NCI-H446 (cell line): ENCODE results near the gene EPB41L4B.

ENCODE experiments used
- DNase-seq, 2 experiments: peaks; one replicate each; lab custom pipeline; 2025; lab: John Stamatoyannopoulos, UW

Gene EPB41L4B

GRCh38 chr9:109269839-109270238 is 51.0 kb downstream of the EPB41L4B start:
- DNase-seq, result no peak

DNA sequence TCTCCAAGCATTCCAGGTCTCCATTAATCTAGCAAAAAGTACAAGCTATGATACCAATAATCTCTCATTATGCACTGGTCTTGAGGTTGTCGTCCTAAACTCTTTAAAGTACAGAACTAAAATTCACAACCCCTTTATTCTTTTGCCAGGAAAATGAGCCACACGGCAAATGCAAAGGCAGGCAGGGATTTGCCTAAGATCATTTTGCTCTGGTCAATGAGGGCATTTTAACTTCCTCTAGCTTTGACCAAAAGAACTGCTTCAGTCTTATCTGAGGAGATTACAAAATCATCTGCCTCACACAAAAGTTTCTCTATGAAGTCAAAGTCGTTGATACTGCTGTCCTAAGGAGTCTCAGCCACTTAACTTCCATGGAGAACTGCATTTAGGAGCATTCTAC is 51.8 kb downstream of the EPB41L4B start:
- no peak for DNase-seq

GRCh38 chr9:109267555-109267954 is 53.3 kb downstream of the EPB41L4B start:
- no peak for DNase-seq

DNA sequence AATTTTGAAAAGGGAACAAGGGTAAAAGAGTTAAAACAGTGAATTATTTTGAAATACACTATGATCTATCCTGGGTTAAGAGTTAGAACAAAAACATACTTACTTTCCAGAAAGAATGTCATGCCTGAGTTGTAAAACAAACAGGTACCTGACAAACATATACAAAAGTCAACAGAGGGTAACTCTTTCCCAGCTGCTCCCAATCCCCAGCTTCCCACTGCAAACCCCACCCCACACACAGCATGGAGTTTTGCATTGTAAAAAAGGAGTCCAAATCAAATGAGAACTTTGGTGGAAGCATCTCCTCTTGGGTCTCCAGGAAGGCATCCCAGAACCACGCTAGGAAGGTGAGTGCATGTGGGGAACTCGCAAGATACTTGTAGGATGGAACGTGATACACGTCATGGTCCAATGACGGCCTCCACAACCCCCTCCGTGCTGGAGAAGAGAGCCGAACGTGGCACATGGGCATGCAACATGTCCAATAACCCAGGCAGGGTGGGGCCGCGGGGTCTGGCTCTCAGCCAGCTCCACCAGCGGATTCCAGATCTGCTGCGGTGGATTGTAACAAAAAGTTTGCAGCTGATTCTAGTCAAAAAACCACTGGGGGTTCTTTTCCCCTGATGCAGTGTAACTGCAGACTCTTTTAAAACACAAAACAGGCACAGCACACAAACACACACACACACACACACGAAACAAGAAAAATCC is 55.8 kb downstream of the EPB41L4B start:
- no peak for DNase-seq

DNA sequence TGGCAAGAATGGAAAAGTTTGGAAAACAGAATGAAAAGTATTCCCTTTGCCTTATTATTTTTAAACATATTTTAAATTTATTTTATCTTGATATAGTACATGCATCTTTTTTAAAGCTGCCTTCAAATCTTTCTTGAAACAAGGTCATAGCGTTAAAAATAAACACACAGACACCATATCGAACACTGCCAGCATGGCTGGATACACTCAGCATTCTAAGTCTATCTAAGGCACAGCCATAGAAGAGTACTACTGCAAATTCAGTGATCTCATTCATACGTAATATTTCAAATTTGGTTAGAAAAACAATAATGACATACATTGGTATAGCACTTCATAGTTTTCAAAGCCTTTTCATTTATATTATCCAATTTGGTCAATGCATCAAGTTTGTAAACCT is 57.5 kb downstream of the EPB41L4B start:
- no peak for DNase-seq

- DNase-seq, result no peak
Observed at GRCh38 chr9:109258481-109259302, 62.2 kb downstream of the EPB41L4B start.

DNA sequence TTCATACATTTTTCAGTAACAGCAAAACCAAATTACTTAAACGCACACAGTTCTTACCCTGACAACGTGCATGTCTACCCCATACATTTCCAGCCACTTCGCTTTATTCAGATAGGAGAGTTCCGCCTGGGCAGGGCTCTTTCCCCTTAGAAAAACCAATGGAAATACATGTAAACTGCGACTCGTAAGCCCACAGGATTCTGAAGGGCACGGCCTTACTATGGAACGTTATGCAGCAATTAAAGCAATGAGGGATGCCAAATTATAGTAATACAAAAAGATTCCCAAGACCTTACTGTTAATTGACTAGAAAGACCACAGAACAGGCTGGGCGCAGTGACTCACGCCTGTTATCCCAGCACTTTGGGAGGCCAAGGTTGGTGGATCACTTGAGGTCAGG is 64.5 kb downstream of the EPB41L4B start:
- DNase-seq, result no peak

- DNase-seq, result no peak
Observed at GRCh38 chr9:109255394-109255793, 65.5 kb downstream of the EPB41L4B start.

DNA sequence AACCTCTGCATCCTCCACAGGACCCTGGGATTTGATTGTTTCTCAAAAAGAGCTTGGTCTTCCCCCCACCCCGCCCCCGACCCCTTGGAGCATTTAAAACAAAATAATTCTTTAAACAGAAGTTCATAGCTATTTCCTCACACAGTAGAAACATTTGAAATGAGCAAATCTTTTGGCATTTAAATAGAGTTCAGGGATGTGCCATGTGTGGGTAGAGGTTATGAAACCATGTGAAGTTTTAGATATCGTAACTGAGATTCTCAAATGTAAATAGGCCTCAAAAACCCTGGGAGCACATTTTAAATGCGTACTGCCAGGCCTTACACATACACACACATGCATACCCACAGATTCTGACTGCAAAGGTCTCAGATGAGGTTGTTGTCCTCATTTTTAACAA is 66.5 kb downstream of the EPB41L4B start:
- no peak for DNase-seq

GRCh38 chr9:109253637-109254284 is 67.1 kb downstream of the EPB41L4B start:
- DNase-seq, result no peak

DNA sequence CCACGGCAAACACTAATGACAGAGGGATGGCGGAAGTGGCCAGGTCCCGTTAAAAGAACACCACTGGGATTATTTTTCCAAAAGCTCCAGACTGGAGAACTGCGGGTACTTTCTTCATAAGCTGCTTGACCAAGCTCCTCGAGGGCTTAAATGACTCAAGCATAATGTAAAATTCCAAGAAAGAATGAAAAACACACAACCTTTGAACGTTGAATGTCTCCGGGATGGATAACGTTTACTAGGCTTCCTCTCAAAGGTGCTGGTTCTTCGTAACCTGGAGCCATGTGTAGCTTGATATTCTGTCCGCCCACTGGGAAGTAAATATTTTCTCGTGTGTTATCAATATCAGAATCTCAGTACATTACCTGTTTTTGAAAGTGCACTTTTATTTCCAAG is 67.6 kb downstream of the EPB41L4B start:
- no peak for DNase-seq

DNA sequence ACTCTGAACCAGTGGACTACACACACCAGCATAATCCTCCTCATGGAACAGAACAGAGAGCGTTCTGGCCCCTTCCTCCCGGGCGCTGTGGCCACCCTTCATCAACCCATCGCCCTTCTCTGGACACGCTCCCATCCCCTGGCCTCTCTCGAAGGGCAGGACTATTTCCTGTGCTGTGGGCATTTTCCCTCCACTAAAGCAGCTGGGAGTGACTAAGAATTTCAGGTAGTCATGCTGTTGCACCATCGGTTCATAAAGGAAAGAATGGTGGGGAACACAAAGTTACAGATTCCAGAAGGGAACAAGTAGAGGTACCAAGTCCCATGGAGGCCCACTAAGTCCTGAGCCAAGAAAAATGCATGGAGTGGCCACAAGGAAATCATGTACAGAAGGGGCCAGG is 68.6 kb downstream of the EPB41L4B start:
- no peak for DNase-seq

DNA sequence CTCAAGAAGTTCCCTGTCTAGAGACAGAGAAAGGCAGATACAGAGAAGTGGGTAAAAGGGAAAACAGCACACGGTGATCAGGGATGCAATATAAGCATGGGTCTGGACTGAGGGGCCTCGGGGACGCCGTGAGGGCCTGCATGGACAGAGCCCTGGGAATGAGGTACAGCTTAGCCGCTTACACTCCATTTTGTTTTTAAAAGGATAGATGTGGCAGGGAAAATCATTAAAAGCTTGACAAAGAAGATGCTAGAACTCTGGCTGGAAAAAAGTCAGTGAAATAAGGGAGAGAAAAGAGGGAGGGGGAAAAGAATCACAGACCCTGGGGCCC is 69.1 kb downstream of the EPB41L4B start:
- DNase-seq, result no peak

- no peak for DNase-seq
Observed at GRCh38 chr9:109251080-109251775, 69.6 kb downstream of the EPB41L4B start.

- DNase-seq, result no peak
Observed at GRCh38 chr9:109250771-109251079, 70.1 kb downstream of the EPB41L4B start.

GRCh38 chr9:109250311-109250741 is 70.5 kb downstream of the EPB41L4B start:
- no peak for DNase-seq

DNA sequence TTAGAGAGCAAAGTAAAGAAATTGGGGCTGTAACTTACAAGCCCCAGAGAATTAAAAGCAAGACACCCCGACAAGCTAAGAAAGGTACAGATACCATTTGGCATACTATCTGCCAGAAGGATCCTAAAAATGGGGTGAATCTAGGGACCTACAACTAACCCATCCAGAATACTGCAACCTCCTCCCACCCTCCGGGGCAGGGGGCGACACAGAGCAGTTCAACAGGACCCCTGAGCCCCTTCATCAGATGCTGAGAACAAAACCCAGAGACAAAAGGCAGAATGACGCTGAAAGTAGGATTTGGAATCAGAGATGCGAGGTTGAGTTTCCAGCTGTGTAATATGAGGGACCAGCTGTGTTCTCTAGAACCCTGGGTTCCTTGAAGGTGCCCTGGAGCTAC is 71.2 kb downstream of the EPB41L4B start:
- DNase-seq, result no peak

GRCh38 chr9:109248133-109248581 is 72.7 kb downstream of the EPB41L4B start:
- DNase-seq, result no peak

- DNase-seq, result no peak
Observed at GRCh38 chr9:109247228-109247627, 73.6 kb downstream of the EPB41L4B start.

DNA sequence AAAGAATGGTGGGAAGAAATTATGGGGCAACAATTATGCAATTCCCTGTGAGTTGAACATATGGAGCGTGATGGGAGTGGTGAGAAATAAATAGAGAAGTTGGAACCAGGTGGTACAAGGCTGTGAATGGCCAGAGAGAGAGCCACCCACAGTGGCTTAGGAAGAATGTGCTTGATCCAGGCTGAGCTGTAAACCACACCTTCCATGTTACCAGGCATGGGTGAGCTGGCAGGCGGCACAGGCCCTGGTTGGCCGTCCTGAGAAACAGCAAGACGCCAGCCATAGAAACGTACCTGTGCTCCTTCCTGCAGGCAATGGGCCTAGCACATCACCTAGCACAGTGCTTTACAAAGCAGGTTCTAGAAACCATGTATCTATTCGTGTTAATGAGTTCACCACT is 74.3 kb downstream of the EPB41L4B start:
- no peak for DNase-seq

DNA sequence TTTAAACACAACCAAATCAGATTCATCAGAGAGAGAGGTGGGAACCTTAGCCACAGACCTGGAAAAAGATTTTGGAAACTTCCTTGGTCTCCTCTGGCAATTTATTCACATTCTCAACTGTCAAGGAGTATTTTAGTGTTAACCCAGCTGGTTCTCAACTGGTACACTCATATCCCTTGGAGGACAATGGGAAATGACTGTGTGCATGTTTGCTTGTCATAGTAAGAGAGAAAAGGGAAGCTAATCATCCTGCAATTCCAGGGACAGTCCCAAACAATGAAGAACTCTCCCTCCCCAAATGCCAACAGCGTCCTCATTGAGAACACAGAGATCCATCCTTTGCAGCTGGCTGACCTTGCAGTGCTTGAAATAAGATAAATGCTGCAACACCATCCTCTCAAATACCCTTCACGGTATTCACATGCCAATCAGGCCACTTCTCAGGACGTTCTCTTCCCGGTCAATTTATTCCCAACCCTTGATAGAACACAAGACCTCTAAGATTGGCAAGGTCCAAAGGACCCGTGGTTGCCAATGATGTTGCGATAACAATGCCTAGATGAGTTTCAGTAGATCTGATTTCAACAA is 75.5 kb downstream of the EPB41L4B start:
- no peak for DNase-seq
